ENCODE measurements around the gene PAM. TPM values are rescaled to one million over a fixed set of nuclear protein-coding genes. Genes with fewer than 3 reads are reported as not detected.

PAM gene
- total RNA-seq, 4 donors from 2014 or later: 102 to 210 (median 172) TPM

- in situ Hi-C loops (cut with MboI; ENCODE audit: low sequenced_read_pairs in 4 of 4) (loop anchor here in 2 of 4 donors (10.0 to 25.0 kb wide), 2 partner anchors 66 to 163 kb away; no protein-coding TSS in a partner anchor), intact Hi-C loops (cut with DNase I; ENCODE audit: low total_unique reads) (loop anchor here (2.0 to 5.0 kb wide), 2 partner anchors 20 to 68 kb away; no protein-coding TSS in a partner anchor)
- DNase-seq: peak in 1 of 2 donors; percentile 21
- Histone ChIP-seq H3K36me3 (no peaks in the 10 kb centered on the region), H3K27ac (peak overlapping the region; percentile 75 to 92 (median 82)), H3K9me3 (no peaks in the 10 kb centered on the region), H3K4me1 (peaks cover 69 to 75% of the 10 kb centered on the region in 2 donors), H3K4me3 (peak overlapping the region in 1 of 4 donors; percentile 15), H3K27me3 (no peaks in the 10 kb centered on the region)
- TF ChIP-seq CTCF (IDR thresholded peaks at IDR 0.05 in 4 of 5, conservative IDR thresholded peaks at IDR 0.05 in 1 of 5) (no peak), POLR2A (IDR thresholded peaks at IDR 0.05) (no peak)
- peak; percentile 76 to 77 for ATAC-seq
Observed at GRCh38 chr5:102799017-102799416, 43.9 kb downstream of the PAM start.

- Histone ChIP-seq H3K27me3 (no peaks in the 10 kb centered on the region), H3K4me1 (peaks cover 56 to 61% of the 10 kb centered on the region in 2 donors), H3K9me3 (no peaks in the 10 kb centered on the region), H3K36me3 (no peaks in the 10 kb centered on the region), H3K4me3 (no peak overlapping the region), H3K27ac (peak overlapping the region in 2 of 4 donors; percentile 11 to 70)
- intact Hi-C loops (cut with DNase I; ENCODE audit: low total_unique reads): no loop called here
- no peak for ATAC-seq
- in situ Hi-C loops (cut with MboI; ENCODE audit: low sequenced_read_pairs in 4 of 4): no loop called here
- no peak for DNase-seq
- no peak for TF ChIP-seq POLR2A (IDR thresholded peaks at IDR 0.05)
- no peak for TF ChIP-seq CTCF (IDR thresholded peaks at IDR 0.05 in 4 of 5, conservative IDR thresholded peaks at IDR 0.05 in 1 of 5)
Observed at GRCh38 chr5:102800427-102800826, 45.3 kb downstream of the PAM start.

GRCh38 chr5:102801371-102801770 lies 46.3 kb downstream of the PAM start:
- TF ChIP-seq POLR2A (IDR thresholded peaks at IDR 0.05) (no peak), CTCF (IDR thresholded peaks at IDR 0.05 in 4 of 5, conservative IDR thresholded peaks at IDR 0.05 in 1 of 5) (no peak)
- intact Hi-C loops (cut with DNase I; ENCODE audit: low total_unique reads) (no loop called here), in situ Hi-C loops (cut with MboI; ENCODE audit: low sequenced_read_pairs in 4 of 4) (no loop called here)
- peaks cover 54 to 58% of the 10 kb centered on the region in 2 donors for H3K4me1 ChIP-seq
- no peak overlapping the region for H3K27ac ChIP-seq
- DNase-seq (no peak), ATAC-seq (no peak)
- no peaks in the 10 kb centered on the region for H3K27me3 ChIP-seq
- no peaks in the 10 kb centered on the region for H3K9me3 ChIP-seq
- no peaks in the 10 kb centered on the region for H3K36me3 ChIP-seq
- H3K4me3 ChIP-seq: no peak overlapping the region

GRCh38 chr5:102802708-102803458 lies 47.8 kb downstream of the PAM start:
- no peak for TF ChIP-seq CTCF (IDR thresholded peaks at IDR 0.05 in 4 of 5, conservative IDR thresholded peaks at IDR 0.05 in 1 of 5)
- TF ChIP-seq POLR2A (IDR thresholded peaks at IDR 0.05): no peak
- Histone ChIP-seq H3K4me1 (peaks cover 53 to 59% of the 10 kb centered on the region in 2 donors), H3K36me3 (no peaks in the 10 kb centered on the region), H3K27ac (no peak overlapping the region), H3K27me3 (no peaks in the 10 kb centered on the region), H3K4me3 (no peak overlapping the region), H3K9me3 (no peaks in the 10 kb centered on the region)
- ATAC-seq: no peak
- no peak for DNase-seq
- intact Hi-C loops (cut with DNase I; ENCODE audit: low total_unique reads): no loop called here
- in situ Hi-C loops (cut with MboI; ENCODE audit: low sequenced_read_pairs in 4 of 4): no loop called here
